HG03108 (cell line): ENCODE data around the gene NUCB2.
A peak's percentile ranks its signal among the peaks of the same experiment; 100 is the strongest.
"Not testable (repeated sequence)": the region's sequence is repeated elsewhere in the genome, so short reads cannot be mapped to it uniquely, and the experiment has no call there.

Source experiments
- ATAC-seq: cut with Tn5 transposase; IDR thresholded peaks from one replicate; pipeline ENCODE4 v1.9.1; 2021; ENCODE audit warnings: moderate library complexity; ENCODE audit not compliant: unreplicated experiment

Gene NUCB2

GRCh38 chr11:17268500-17268899 lies 8.0 kb upstream of the NUCB2 start:
- ATAC-seq: not testable (repeated sequence)

- no peak for ATAC-seq
These were observed 7.6 kb upstream of the NUCB2 start for GRCh38 chr11:17268902-17269301.

DNA sequence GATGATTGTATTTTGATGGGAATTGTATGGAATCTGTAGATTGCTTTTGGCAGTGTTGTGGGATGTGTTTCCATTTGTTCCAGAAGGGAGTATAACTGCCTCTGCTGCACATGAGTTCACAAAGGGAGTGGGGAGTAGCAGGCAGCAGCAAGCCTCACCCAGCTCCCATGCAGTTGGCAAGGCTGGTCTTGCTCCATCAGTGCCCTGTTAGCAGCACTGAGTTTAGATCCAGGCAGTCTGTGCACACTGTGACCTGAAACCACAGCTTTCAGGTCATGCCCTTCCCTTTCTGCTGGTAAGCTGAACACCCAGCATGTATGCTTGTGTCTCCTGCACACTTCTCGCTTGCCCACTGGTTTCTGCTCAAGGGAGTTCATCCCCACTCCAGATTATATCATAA lies 3.7 kb upstream of the NUCB2 start:
- no peak for ATAC-seq

GRCh38 chr11:17273211-17273610 lies 3.3 kb upstream of the NUCB2 start:
- no peak for ATAC-seq

- no peak for ATAC-seq
These were observed 2.8 kb upstream of the NUCB2 start for GRCh38 chr11:17273668-17274282.

GRCh38 chr11:17275400-17276235 lies 921 bp upstream of the NUCB2 start:
- no peak for ATAC-seq

DNA sequence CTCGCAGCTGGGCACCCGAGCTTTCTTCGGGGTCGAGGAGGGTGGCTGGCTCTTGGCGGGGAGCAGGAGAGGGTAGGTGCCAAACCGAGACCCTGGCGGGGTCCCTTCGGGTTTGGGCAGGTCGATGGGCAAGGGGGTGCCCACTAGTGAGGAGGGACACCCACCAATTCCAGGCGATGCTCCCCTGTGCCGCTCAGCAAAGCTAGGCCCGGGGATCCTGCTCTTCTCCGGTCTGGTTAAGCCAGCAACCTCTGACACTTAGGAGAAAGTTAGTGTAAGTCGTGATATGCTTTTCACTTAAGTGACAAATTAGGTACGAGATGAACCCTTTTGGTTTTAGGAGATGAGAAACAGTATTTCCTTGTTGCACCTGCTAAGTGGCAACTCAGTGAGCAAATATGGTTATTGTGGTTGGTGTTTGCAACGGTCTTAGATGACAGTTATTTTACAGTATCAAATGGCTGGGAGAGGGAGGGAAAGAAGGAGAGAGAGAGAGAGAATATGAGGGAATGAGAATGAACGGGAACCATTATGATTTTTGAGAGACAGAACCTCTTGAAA lies 565 bp downstream of the NUCB2 start:
- ATAC-seq: peak; percentile 4

DNA sequence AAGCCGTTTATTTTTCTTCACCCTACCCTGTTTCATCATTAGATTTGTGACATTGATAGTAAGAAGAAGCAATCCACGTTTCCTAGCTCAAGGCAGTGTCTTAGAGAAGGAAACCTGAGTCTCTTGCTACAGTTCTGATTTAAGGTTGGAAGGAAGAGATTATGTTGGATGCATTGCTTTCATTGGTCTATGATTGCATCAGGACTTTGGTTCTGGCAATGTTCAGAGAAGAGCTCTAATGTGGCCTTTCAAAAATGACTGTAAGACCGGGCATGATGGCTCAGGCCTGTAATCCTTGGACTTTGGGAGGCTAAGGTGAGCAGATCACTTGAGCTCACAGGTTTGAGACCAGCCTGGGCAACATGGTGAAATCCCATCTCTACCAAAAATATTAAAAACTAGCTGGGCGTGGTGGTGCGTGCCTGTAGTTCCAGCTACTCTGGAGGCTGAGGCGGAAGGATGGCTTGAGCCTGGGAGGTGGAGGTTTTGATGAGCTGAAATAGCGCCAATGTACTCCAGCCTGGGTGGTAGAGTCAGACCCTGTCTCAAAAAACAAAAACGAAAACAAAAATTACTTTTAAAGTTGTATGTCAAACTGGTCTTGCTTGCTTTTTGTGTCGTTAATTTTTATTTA lies 4.1 kb downstream of the NUCB2 start:
- ATAC-seq: no peak

DNA sequence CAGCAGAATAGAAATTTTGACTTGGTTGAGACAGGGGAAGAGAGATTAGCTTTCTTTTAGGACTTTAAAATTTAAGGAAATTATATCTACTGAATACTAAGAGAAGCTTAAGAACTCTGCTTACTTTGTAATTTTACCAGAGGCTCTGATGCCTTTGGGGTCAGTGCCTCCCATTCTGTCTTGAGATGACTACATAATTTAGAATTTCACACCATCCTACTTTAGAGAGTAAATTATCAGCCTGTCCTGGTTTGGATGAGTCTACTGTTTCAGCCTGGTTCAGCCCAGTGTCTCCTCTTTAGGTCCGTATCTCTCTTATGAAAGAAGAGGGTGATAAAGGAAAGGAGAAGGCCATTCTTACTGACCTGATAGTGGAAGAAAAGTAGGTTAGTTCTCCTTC lies 9.8 kb downstream of the NUCB2 start:
- ATAC-seq: no peak

DNA sequence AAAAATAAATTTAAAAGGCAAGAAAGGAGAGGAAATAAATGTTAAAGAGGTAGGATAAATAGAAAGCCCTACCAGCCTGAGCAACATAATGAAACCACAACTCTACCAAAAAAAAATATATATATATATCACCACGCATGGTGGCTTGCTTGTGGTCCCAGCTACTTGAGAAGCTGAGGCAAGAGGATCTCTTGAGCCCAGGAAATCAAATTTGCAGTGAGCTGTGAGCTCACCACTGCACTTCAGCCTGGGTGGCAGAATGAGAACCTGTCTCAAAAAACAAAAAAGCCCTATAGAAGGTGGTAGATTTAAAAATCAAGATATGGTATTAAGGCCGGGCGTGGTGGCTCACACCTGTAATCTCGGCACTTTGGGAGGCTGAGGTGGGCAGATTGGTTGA lies 10.5 kb downstream of the NUCB2 start:
- no peak for ATAC-seq

- no peak for ATAC-seq
These were observed 15.2 kb downstream of the NUCB2 start for GRCh38 chr11:17291710-17292109.

DNA sequence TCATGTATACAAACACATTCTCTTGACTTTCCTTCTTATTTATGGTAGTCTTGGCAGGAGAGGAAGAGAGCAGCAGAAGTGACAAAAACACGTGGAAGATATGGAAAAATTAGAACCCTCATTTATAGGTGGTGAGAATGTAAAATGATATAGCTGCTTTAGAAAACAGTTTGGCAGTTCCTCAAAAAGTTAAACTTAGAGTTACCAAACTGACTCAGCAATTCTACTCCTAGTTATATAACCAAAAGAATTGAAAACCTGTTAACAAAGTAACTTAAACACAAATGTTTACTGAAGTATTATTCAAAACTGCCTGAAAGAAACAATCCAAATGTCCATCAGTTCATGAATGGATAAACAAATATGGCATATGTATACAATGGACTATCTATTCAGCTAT lies 16.8 kb downstream of the NUCB2 start:
- no peak for ATAC-seq

- ATAC-seq: peak; percentile 39
These were observed 17.5 kb downstream of the NUCB2 start for GRCh38 chr11:17294033-17294432.

DNA sequence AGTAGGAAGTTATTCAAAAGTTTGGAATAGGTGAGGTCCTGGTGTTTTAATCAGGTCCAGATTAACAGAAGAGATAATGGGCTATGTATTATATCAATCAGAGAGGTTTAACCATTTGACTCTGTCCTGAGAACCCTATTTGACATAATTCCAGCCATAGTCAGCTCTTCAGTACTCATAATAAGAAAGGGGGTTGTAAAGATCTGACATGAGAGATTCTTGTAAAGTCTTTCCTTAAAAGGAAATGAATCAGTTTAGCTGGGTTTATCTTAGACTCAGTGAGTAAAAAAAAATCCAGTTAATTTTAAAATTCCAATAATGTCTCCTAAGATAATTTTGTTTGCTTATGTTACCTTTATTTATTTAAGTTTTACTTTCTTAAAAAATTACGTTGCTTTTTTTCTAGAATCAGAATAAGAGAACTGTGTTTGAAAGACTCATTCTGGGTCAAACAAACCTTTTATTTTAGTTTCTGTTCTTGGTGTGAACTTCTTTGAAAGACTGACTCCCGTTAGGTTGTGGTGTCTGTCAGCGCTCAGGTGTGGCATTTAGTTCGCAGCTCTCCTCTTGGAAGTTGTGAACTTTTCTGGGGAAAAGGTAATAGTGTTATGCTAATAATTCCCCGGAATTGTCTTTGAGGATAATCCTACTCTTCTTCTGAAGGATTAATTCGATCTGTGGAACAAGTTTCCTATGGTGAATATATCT lies 20.5 kb downstream of the NUCB2 start:
- ATAC-seq: no peak

DNA sequence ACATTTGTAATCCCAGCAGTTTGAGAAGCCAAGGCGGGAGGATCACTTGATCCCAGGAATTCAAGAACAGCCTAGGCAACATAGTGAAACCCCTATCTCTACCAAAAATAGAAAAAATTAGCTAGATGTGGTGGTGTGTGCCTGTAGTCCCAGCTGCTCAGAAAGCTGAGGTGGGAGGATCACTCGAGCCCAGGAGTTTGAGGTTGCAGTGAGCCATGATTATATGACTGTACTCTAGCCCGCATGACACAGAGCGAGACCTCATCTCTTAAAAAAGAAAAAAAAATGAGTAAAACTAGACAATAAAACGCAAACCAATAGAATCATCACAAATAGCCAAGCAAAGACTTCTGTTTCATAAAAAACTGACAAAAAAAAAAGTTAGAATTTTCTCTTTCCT lies 21.8 kb downstream of the NUCB2 start:
- ATAC-seq: peak; percentile 67

- ATAC-seq: no peak
These were observed 23.8 kb downstream of the NUCB2 start for GRCh38 chr11:17300372-17300771.

DNA sequence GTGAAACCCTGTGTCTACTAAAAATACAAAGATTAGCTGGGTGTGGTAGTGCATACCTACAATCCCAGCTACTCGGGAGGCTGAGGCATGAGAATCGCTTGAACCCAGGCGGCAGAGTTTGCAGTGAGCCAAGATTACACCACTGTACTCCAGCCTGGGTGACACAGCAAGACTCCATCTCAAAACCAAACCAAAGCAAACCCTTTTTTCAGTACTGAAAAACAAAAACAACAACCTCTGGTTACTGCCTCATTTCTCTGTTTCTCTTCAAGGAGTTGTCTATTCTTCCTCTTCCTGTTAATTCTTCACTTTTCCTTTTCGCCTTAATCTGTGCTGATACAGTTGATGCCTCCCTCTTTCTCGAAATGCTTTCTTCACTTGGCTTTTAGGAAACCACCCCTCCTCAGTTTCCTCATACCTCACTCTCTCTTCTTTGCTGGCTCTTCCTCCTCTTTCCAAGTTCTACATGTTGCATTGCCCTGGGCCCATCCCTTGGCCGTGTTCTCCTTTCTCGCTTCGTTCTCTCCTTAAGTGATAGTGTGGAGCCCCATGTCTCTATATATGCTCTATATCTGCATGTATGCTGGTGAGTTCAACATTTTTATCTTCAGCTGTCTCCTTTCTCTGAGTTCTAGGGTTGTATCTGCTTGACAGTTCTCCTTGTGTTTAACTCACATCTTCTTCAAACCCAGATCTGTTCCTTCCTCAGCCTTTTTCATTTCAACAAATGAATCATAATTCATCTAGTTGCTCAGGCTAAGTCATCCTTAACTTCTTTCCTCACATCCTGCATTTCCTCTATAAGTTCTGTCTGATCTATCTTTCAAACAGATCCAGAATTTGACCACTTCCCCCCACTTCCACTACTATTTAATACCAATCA lies 37.1 kb downstream of the NUCB2 start:
- no peak for ATAC-seq

DNA sequence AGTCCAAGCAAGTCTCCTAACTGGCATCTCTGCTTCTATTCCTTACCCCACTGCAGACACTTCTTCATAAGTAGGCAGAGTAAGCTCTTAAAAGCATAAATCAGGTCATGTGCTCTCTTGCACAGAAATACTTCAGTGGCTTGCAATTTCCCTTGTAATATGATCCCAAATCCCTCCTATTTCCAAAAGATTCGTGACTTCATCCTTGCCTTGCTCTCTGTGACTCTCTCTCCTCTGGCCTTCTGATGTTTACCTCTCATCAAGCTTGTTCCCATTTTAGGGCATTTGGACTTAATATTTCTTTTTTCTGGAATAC lies 37.7 kb downstream of the NUCB2 start:
- no peak for ATAC-seq

GRCh38 chr11:17314904-17315426 lies 38.4 kb downstream of the NUCB2 start:
- no peak for ATAC-seq

DNA sequence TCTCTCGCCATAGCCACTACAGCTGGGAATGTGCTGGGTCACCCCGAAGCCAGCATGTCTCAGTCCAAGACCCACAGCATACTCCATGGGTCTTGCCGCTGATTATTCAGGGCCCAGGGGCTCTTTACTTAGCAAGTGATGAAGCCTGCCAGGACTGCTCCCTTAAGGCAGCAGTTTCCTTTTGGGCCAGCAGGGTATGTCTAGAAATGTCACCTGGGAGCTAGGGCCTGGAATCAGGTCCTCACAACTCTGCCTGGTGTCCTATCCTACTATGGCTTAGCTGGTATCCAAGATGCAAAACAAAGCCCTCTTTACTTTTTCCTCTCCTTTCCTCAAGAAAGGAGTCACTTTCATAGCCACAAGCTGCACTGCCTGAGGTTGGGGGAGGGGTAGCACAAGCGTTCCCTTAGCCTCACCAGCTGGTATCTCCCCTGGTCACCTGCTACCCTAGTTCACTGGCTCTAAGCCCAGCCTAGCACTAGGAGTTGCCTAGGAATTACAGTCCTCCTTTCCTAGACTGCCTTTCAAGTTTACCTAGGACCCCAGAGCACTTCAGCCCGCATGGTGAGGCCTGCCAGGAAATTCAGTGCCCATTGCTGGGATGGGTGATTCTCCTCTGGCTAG lies 52.4 kb downstream of the NUCB2 start:
- no peak for ATAC-seq
